DMS79 (cell line): ENCODE data around the gene ACSL3.

Experiments
- DNase-seq: peaks from one replicate; lab custom pipeline; 2025; lab: John Stamatoyannopoulos, UW

ACSL3 gene

DNA sequence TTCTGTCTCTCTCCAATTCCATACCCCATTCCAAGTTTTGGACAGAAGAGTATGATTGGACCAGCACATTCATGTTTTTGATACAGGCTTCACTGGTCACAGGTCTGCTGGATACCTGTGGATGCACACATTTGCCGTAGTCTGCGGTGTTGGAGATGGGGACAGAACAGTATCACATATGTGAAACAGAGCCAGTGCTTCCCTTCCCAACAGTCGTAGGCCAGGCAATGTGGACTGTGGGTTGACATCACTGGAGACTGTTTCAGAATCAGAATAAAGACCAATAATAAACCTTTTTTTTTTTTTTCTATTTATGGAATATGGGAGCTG lies 18.7 kb downstream of the ACSL3 start:
- no peak for DNase-seq

DNA sequence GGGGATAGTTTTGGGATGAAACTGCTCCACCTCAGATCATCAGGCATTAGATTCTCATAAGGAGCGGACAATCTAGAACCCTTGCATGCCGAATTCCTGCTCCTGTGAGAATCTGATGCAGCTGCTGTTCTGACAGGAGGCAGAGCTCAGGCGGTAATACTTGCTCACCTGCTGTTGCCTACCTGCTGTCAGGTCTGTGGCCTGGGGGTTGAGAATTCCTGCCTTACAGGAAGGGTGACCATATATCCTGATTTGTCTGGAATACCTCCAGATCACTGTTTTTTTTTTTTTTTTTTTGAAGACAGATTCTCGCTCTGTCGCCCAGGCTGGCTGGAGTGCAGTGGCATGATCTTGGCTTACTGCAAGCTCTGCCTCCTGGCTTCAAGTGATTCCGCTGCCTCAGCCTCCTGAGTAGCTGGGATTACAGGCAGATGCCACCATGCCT lies 21.7 kb downstream of the ACSL3 start:
- DNase-seq: no peak

DNA sequence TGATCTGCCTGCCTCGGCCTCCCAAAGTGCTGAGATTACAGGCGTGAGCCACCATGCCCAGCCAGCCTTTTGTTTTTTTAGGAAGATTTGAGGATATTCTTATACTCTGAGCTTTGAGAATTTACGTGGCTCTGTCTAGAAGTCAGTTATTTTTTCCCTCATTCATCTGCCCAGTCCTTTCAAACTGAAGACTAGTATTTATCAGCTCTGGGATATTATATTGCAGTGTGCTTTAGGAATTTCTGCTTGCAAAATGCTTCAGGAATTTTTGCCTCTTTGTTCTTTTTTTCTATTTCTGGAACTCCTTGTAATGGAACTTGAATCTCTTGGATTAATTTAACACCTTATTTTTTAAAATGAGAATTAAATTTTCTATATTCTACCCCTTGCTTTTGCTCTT lies 22.6 kb downstream of the ACSL3 start:
- no peak for DNase-seq

DNA sequence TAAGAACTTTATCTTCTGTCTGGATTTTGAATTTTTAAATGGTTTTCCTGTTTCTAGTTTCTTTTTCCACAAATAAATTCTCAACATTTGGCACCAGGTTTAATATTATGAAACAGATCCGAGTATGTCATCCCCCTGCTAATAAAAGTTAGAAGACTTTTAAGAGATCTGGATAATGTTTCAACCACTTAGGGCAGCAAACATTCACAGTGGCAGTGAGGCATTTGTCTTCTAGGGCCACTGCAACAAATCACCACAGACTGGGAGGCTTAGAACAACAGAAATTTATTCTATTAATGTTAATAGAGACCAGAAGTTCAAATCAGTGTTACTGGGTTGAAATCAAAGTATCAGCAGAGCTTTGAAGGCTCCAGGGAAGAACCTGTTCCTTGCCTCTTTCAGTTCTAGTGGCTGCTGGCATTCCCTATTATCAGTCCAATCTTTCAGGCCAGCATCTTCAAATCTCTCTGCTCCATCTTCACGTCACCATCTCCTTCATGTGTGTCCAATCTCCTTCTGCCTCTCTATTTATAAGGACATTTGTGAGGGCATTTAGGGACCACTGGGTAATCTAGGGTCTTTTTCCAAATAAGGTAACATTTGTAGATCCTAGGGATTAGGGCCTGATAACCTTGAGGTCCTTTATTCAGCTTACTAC lies 23.4 kb downstream of the ACSL3 start:
- DNase-seq: no peak

DNA sequence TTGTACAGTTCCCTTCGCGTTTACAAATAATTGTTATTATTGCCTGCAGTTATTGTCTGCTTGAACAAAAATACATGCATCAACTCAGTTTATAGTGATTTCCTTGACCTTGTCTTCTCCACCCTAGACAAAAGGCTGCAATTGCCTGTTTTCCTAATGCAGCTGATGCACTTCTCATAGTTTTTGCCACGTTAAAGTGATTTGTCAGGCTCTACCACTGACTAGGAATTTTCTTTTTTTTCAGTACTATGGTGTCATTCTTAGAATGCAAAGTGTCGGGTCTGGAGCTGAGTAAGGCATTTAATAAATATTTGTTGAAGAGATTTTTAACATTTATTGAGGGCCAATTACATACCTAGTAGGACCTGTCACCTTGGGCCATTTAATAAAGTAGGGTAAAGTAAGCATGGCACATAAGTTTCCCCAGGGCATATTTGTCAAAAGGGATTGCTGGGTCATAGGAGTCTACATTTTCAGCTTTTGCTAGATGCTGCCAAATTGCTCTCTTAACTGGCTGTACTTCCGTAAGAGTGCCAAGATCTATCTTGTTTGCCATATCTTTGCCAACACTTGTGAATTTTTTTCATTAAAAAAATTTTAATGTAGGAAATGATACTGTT lies 24.1 kb downstream of the ACSL3 start:
- no peak for DNase-seq

DNA sequence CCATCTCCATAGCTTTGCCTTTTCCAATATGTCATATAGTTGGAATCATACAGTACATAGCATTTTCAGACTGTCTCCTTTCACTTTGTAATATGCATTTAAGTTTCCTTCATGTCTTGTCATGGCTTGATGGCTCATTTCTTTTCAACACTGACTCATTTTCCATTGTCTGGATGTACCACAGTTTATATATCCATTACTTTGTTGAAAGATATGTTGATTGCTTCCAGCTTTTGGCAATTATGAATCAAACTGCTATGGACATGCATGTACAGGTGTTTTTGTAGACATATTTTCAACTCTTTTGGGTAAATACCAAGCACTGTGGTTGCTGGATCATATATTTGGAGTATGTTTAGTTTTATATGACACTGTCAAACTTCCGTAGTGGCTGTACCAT lies 26.3 kb downstream of the ACSL3 start:
- no peak for DNase-seq

DNA sequence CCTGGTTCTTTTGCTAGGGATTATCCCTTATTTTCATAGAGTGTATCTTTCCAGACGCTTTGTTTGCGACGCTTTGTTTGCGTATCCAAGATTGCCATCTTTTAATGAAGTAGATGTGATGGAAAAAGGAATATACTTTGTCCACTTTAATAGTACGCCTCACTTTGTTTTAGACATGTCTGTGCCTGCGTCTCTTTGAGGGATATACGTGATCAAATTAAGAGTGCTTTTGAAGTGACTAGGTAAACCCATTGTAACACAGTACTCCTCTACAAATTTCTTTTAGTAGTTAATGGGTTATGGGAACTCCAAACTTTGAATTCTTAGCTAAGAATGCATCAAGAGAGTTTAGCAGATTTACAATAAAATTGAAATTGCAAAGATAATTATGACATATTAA lies 27.9 kb downstream of the ACSL3 start:
- no peak for DNase-seq

DNA sequence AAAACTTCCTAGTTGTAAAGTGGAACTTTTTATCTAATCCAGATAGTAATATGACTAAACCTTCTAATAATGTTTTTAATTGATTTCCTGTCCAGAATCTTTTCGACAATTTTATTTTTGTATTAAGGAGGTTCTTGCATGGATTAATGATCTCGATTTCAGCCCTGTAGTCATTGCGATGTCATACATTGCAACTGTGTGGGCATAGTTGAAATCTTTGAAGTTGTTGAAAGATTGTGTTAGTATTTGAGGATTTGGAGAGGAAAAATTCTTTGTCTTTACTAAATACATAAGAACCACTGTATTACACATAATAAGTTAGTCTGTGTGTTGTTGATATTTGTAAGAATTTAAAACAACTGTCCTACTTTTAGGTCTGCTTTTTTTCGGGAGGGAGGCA lies 31.1 kb downstream of the ACSL3 start:
- DNase-seq: no peak

DNA sequence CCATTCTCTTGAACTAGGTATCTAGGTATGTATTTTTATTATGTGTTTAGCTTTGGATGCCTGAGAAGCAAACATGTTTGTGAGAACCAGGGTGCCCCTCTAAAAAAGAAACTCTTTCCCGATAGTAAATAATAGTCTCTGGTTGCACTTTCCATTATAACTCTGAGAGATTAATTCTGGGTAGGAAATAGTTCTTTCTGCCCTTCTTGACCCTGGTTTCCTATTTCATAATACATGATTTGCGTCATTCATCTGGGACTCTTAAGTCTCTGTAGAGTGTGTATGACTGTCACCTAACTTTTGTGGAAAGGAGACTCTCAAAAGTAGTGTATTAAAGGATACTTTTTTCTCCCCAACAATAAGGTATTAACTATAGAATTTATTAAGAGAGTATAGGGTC lies 31.5 kb downstream of the ACSL3 start:
- DNase-seq: no peak

DNA sequence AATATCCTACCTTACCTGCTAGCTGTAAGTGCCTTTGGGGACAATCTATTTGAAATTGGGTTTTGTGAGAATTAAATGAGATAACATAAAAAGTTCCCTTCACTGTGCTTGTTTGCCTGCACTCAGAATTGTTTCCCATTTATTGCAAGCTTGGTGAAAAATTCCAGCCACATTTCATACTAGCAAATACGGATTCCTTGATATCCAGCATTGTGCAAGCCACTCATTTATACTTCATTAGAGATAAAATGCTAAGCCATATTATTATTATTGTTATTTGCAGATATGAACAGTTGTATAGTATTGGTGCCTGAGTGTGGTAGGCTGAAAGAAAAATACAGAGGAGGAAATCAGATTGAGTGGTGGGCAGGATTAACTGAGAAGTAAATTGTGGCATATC lies 31.9 kb downstream of the ACSL3 start:
- no peak for DNase-seq

DNA sequence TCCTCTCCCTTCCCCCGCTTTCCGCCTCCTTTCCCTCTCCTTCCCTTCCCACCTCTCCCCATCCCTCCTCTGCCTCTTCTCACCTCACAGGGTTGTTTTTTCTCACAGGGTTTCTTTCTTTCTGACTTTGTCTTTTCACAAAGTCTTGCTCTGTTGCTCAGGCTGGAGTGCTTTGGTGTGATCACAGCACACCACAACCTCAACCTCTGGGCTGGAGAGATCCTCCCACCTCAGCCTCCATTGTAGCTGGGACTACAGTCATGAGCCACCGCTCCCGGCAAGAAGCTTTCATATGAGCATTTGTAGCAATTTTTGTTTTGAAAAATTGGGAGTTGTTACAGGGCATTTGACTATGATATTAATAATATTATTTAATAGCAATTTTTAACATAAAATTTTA lies 32.9 kb downstream of the ACSL3 start:
- no peak for DNase-seq

DNA sequence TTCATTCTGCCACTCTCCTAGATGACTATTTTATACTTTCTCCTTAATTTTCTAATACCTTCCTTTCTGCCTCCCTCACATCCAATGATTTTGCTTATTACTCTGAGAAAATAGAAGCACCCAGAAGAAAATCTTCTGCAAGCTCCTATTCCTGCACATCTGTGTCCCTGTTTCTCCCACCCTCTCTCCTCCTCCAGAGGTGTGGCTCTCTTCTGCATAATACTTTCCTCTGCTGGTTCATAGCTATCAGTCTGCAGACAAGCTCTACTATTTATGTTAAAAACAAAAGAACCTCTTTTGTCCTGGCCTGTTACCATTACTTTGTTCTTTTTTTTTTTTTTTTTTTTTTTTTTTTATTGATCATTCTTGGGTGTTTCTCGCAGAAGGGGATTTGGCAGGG lies 34.3 kb downstream of the ACSL3 start:
- DNase-seq: no peak

DNA sequence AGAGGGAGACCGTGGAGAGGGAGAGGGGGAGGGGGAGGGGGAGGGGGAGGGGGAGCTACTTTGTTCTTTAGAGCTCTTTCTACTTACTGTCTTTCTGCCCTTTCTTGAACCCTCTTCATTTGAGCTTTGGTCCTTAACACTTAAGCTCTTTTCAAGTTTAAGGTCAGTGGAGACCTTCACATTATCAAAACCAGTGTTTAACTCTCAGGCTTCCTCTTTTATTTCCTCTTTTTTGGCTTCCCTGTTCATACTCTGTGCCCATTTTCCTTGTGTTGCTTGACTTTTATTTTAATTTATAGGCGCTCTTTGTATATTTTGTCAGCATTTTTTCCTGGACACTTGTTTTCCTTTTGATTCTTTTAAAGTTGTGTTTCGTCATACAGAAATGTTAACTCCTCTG lies 37.1 kb downstream of the ACSL3 start:
- no peak for DNase-seq

DNA sequence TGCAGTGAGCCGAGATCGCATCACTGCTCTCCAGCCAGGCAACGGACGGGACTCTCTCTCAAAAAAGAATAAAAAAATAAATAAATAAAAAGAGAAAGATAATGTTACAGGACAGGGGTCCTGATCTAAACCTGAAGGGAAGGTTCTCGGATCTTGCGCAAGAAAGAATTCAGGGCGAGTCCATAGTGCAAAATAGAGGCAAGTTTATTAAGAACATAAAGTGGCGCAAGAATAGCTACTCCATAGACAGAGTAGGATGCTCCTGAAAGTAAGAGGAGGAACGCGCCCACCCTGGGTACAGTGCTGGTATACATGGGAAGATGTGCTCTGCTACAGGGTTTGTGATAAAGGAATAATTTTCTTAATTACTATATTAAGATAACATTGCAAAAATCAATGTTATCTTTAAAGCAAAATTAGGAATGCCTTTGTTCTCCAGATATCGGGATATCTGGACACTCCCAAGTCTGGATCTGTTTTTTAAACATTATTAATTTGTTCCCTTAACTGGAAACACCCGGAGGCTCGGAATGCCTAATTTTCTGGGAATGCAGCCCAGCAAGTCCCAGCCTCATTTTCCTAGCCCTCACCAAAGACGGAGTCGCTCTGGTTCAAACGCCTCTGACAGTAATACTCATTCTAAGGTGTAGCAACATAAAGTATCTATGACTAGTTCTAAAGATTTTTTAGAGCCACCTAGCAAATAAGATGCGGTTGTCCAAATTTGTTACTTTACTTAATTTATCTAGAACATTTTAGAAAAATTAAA lies 38.8 kb downstream of the ACSL3 start:
- no peak for DNase-seq

DNA sequence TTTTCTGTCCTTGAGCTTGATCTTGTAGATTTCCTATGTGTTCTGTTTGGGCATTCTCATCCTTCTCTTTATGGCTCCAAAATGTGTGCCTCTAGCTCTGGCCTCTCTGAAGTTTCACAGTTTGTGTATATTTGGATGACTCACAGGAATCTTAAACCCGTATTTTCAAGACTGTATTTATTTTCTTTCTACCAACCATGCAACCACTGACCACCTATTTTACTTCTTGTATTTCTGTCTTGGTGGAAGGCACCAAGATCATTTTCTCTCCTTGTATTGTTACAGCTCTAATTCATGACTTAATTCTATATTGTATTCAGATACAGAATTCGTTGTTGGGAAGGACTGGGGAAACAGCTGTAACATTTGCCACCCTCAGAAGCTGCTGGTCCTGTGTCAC lies 39.5 kb downstream of the ACSL3 start:
- DNase-seq: no peak

DNA sequence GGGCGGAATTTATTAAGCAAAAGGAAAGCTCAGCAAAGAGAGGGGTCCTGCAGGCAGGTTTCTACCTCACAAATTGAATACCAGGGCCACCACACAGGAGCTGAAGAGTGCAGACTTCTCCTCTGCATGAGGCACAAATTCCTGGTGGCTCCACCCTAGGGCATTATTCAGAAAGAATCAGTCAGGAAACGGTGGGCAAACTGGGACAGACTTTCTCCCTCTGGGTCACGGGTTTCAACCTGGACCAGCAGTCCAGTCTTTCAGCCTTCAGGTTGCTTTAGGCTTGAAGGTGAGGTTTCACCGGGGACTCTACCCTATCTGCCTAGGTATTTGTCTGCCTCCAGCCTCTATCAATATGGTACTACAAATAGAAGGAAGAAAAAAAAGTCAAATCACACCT lies 41.8 kb downstream of the ACSL3 start:
- no peak for DNase-seq

DNA sequence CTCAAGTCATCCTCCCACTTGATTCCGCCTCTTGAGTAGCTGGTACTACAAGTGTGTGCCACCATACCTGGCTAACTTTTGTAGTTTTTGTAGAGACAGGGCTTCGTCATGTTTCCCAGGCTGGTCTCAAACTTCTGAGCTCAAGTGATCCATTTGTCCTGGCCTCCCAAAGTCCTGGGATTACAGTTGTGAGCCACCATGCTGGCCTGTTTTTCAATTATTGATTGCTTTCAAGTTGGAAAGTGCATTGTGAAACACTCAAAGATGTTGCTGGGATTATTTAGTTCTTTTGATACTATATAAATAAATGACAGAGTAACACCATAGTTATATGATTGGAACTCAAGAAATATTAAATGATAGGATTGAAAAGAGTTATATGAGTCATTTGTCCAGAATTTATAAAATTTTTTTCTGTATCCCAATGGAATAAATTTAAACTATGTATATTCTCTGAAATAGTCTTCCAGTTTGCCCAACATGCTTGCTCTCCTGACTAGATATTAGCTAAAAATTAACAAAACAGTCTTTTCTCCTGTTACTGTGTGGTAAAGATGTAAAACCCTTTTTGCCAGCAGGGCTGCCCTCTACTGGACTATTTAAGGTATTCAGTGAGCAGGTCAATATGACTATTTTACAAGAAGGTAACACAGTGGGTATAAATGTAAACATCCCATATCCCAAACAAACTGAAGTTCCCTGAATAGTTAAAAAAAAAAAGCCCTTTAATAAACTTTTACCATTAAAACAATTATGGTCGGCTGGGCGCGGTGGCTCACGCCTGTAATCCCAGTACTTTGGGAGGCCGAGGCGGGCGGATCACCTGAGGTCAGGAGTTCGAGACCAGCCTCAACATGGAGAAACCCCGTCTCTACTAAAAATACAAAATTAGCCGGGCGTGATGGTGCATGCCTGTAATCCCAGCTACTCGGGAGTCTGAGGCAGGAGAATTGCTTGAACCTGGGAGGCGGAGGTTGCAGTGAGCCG lies 42.7 kb downstream of the ACSL3 start:
- no peak for DNase-seq

DNA sequence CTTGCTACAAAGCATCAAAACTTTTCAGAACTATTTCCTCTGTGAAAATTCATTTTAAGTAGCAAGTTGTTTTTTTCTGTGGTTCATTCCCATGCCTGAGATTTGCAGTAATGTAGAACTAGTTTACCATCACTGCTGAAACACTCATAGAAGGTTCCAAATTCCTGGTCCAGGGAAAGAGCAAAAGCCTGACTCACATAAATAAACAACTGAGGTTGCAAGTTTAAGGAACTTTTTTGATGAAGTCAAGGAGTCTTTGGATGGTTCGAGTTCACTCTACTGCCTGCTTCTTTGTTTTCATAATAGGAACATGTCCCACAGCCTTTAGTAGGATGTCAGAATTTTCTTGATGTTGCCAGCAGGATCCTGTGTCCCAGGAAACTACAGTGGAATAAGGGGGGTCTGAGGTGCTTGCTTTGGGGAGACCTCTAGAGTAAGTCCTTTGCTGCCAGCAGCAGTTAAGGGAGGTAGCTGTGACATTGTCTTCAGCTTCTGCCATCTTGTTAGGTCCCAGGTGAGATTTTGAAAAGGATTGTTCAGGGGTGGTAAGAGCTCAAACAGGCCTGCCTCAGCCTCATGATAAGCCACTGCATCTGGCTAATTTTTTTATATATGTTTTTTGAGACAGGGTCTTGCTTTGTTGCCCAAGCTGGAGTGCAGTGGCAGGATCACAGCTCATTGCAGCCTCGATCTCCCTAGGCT lies 43.9 kb downstream of the ACSL3 start:
- DNase-seq: no peak

DNA sequence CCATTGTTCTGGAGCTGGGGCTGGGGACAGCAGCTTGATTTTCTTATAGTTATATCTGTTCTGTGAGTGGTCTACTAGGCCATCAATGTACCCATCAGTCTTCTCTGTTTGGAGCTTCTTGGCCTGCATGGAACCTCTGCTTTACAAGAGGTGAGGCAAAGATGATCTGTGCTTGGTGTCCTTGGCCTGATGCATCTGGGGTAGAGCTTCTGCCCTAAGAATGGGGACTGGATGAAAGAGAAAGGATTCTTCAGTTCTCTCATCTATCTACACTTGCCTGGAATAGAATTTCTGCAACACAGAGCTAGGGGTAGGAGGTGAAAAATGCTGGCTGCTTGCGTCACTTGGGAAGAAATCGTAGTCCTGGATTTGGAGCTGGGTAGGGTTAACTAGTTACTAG lies 46.2 kb downstream of the ACSL3 start:
- no peak for DNase-seq

DNA sequence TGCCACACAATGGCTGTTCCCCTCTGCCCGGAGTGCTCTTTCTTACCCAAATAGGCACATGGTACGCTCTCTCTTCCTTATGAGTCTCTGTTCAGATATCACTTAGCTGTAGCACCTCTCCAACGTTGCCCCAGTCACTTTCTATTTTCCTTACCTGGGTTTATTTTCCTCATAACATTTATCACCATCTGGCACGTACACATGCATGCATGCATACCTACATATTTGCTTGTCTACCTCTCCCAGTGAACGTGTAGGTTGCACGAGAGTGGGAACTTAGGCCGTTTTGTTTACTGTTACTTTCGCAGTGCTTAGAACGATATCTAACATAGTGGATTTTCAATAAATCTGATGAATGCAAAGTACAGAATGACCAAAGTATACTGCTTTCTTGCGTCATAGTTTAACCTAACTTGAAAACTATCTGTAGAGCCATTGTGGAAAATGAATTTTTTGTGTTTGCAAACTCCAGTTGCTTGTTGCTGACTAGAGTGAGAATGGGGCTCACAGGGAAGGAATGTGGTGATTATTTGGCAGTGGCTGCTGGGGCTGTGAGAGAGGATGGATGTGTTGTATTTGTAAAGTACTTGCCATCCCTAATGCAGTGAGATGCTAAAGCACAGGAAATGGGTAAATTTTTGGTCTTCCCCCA lies 47.1 kb downstream of the ACSL3 start:
- DNase-seq: no peak

DNA sequence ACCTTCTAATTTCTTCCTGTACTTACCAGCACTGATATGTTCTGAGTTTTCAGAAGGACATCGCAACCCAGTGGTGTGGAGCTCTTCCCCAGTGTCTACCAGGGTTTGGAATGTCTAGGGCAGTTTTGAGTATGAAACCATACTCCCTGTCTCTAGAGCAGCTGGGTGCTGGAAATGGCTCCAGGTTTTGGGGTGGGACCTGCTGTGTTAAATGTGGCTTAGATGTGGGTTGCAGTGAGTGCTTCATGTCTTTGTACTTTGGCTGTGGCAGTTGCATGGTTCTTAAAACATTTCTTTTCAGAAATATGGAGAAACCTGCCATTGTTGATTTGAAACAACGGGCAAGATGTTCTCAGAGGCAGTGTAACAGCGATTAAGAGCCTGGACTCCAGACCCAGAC lies 48.5 kb downstream of the ACSL3 start:
- no peak for DNase-seq
